ENCODE measurements around the gene PLCL2. TPM values are rescaled to one million over a fixed set of nuclear protein-coding genes. Genes with fewer than 3 reads are reported as not detected.
"Not testable (repeated sequence)": the region's sequence is repeated elsewhere in the genome, so short reads cannot be mapped to it uniquely, and the experiment has no call there.

PLCL2 gene
- total RNA-seq, 1 experiment from 2014 or later = 32.1 TPM

- Mint-ChIP-seq H3K9me3 (peaks cover 7% of the 10 kb centered on the region in 2 experiments), H3K27ac (no peak overlapping the region), H3K36me3 (ENCODE audit: insufficient read depth in 1 of 3, low read depth in 3 of 3) (peaks cover 1 to 17% (median 9%) of the 10 kb centered on the region in 3 experiments; a peak in 4 of 7 replicates), H3K4me1 (no peaks in the 10 kb centered on the region), H3K4me3 (no peak overlapping the region), H3K27me3 (ENCODE audit: low read depth) (no peaks in the 10 kb centered on the region; the same call in 1 of the 2 replicates)
- no peak overlapping the region for H2AK5ac ChIP-seq (ENCODE audit: insufficient read length, low read length)
- H4K5ac ChIP-seq (ENCODE audit: insufficient read length, low read depth, low read length) = no peak overlapping the region
- H3K4ac ChIP-seq (ENCODE audit: low read depth, low read length) = no peak overlapping the region
- no peaks in the 10 kb centered on the region for H3K4me1 ChIP-seq (ENCODE audit: insufficient read depth, low read length)
- no peak overlapping the region for H3K27ac ChIP-seq (ENCODE audit: insufficient read length, low read depth, low read length)
- H3K9ac ChIP-seq (ENCODE audit: extremely low read depth, insufficient read length, low read length) = no peak overlapping the region
- no peak overlapping the region for H3K23ac ChIP-seq (ENCODE audit: insufficient read length, low read depth, low read length)
- H3K79me2 ChIP-seq (ENCODE audit: insufficient read depth, low read length) = no peaks in the 10 kb centered on the region
- H2BK5ac ChIP-seq (ENCODE audit: insufficient read length, low read length) = no peak overlapping the region
- H2AFZ ChIP-seq (ENCODE audit: low read length) = no peak overlapping the region
- H4K20me1 ChIP-seq (ENCODE audit: control insufficient read depth, insufficient read depth, insufficient read length) = no peaks in the 10 kb centered on the region
- WGBS (ENCODE audit: extremely low coverage, insufficient read length, low lambda C conversion rate) = no CpG with 5 or more reads among the region's 3 CpGs
- H3K9me3 ChIP-seq (ENCODE audit: control insufficient read depth, low read depth, low read length) = no peaks in the 10 kb centered on the region
- no peak overlapping the region for H3T11ph ChIP-seq (ENCODE audit: low read length)
- no peak overlapping the region for H2BK15ac ChIP-seq (ENCODE audit: low read depth, low read length)
- H3K14ac ChIP-seq (ENCODE audit: insufficient read depth, low read length) = no peak overlapping the region
- no peak overlapping the region for H2BK20ac ChIP-seq (ENCODE audit: low read depth, low read length, poor library complexity, severe bottlenecking)
- no peak overlapping the region for H2BK12ac ChIP-seq (ENCODE audit: insufficient read length, low read depth, low read length)
- no peak for DNase-seq
- H3K23me2 ChIP-seq (ENCODE audit: insufficient read length, low read depth, low read length, poor library complexity, severe bottlenecking) = no peaks in the 10 kb centered on the region
- no peak overlapping the region for H3K18ac ChIP-seq (ENCODE audit: insufficient read length, low read depth, low read length)
- TF ChIP-seq CTCF (conservative IDR thresholded peaks at IDR 0.05) = no peak
- no peak overlapping the region for H2BK120ac ChIP-seq (ENCODE audit: low read depth, low read length, poor library complexity, severe bottlenecking)
- peaks cover 2% of the 10 kb centered on the region for H3K79me1 ChIP-seq (ENCODE audit: insufficient read depth, low read depth, low read length, poor library complexity, severe bottlenecking)
- no peak overlapping the region for H4K91ac ChIP-seq (ENCODE audit: insufficient read length, low read depth, low read length)
- H3K27me3 ChIP-seq (ENCODE audit: insufficient read depth, low read length) = no peaks in the 10 kb centered on the region
- no peak overlapping the region for H4K8ac ChIP-seq (replicated peaks; ENCODE audit: insufficient read length, low read depth, low read length)
- no peak overlapping the region for H3K56ac ChIP-seq (ENCODE audit: insufficient read length, low read depth, low read length)
- no peak overlapping the region for H3K4me2 ChIP-seq (ENCODE audit: insufficient read depth, insufficient read length, low read length)
Measured at GRCh38 chr3:16978921-16979271, 94.1 kb downstream of the PLCL2 start.

- not testable (repeated sequence) for H2BK15ac ChIP-seq (ENCODE audit: low read depth, low read length); H4K91ac ChIP-seq (ENCODE audit: insufficient read length, low read depth, low read length); H3K9me3 Mint-ChIP-seq; H2BK120ac ChIP-seq (ENCODE audit: low read depth, low read length, poor library complexity, severe bottlenecking); H3K9ac ChIP-seq (ENCODE audit: extremely low read depth, insufficient read length, low read length); DNase-seq; H4K5ac ChIP-seq (ENCODE audit: insufficient read length, low read depth, low read length); H3K9me3 ChIP-seq (ENCODE audit: control insufficient read depth, low read depth, low read length); H2BK20ac ChIP-seq (ENCODE audit: low read depth, low read length, poor library complexity, severe bottlenecking); H3K79me1 ChIP-seq (ENCODE audit: insufficient read depth, low read depth, low read length, poor library complexity, severe bottlenecking); H2BK12ac ChIP-seq (ENCODE audit: insufficient read length, low read depth, low read length); H3K4ac ChIP-seq (ENCODE audit: low read depth, low read length); H3T11ph ChIP-seq (ENCODE audit: low read length); H2BK5ac ChIP-seq (ENCODE audit: insufficient read length, low read length); H3K23ac ChIP-seq (ENCODE audit: insufficient read length, low read depth, low read length); H2AK5ac ChIP-seq (ENCODE audit: insufficient read length, low read length); H3K4me2 ChIP-seq (ENCODE audit: insufficient read depth, insufficient read length, low read length); H3K4me1 ChIP-seq (ENCODE audit: insufficient read depth, low read length); H3K27ac ChIP-seq (ENCODE audit: insufficient read length, low read depth, low read length); H2AFZ ChIP-seq (ENCODE audit: low read length); H3K56ac ChIP-seq (ENCODE audit: insufficient read length, low read depth, low read length); H4K8ac ChIP-seq (replicated peaks; ENCODE audit: insufficient read length, low read depth, low read length); H4K20me1 ChIP-seq (ENCODE audit: control insufficient read depth, insufficient read depth, insufficient read length); H3K23me2 ChIP-seq (ENCODE audit: insufficient read length, low read depth, low read length, poor library complexity, severe bottlenecking); H3K27me3 Mint-ChIP-seq (ENCODE audit: low read depth); H3K4me1 Mint-ChIP-seq; H3K27ac Mint-ChIP-seq; H3K79me2 ChIP-seq (ENCODE audit: insufficient read depth, low read length); H3K18ac ChIP-seq (ENCODE audit: insufficient read length, low read depth, low read length); H3K14ac ChIP-seq (ENCODE audit: insufficient read depth, low read length); H3K27me3 ChIP-seq (ENCODE audit: insufficient read depth, low read length); H3K4me3 Mint-ChIP-seq
- no CpG with 5 or more reads among the region's 43 CpGs for WGBS (ENCODE audit: extremely low coverage, insufficient read length, low lambda C conversion rate)
- H3K36me3 Mint-ChIP-seq (ENCODE audit: insufficient read depth in 1 of 3, low read depth in 3 of 3) = peaks cover 1 to 17% (median 7%) of the 10 kb centered on the region in 3 experiments; a peak in 4 of 7 replicates
Measured at GRCh38 chr3:16979769-16980515, 95.2 kb downstream of the PLCL2 start.
